MM.1S (cell line): Measurements from ENCODE around the gene ACOT6.

Experiments used
- EZH2 ChIP-seq: fragments of 300-600 bp; sonication (generic); optimal IDR thresholded peaks from 2 replicates; pipeline ENCODE3; 2017; ENCODE audit warnings: low read depth, mild to moderate bottlenecking, antibody characterized with exemption, low read length, mixed read lengths
- TF ChIP-seq, protein P1 (sequence below): fragments of 300-600 bp; sonication (generic); IDR thresholded peaks from 2 replicates; pipeline ENCODE4 v1.5.1; 2016; ENCODE audit warnings: antibody characterized with exemption, low read length, mixed read lengths

DNA sequence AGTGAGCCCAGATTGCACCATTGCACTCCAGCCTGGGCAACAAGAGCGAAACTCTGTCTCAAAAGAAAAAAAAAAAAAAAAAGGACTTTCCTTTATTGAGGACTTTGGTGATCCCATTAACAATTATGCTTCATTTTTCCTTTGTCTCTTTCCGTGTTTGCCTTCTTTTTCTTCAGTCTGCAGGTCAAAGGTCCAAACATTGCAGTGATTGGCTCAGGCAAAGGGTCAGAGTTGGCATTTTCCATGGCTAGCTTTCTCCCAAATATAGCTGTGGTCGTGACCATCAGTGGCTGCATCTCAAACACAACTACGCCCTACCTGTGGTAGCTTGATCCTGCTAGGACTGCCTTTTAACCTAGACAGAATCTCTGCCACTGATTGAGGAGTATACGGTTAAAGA lies 25.5 kb downstream of the ACOT6 start:
- TF ChIP-seq, protein P1, sequence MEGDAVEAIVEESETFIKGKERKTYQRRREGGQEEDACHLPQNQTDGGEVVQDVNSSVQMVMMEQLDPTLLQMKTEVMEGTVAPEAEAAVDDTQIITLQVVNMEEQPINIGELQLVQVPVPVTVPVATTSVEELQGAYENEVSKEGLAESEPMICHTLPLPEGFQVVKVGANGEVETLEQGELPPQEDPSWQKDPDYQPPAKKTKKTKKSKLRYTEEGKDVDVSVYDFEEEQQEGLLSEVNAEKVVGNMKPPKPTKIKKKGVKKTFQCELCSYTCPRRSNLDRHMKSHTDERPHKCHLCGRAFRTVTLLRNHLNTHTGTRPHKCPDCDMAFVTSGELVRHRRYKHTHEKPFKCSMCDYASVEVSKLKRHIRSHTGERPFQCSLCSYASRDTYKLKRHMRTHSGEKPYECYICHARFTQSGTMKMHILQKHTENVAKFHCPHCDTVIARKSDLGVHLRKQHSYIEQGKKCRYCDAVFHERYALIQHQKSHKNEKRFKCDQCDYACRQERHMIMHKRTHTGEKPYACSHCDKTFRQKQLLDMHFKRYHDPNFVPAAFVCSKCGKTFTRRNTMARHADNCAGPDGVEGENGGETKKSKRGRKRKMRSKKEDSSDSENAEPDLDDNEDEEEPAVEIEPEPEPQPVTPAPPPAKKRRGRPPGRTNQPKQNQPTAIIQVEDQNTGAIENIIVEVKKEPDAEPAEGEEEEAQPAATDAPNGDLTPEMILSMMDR, result no peak
- TF ChIP-seq EZH2, result no peak
